Neural progenitor cell (in vitro differentiated cells): Measurements from ENCODE around the gene MCCC1. TPM values are rescaled to one million over a fixed set of nuclear protein-coding genes. Genes with fewer than 3 reads are reported as not detected.

ENCODE experiments used
- DNase-seq: peaks from one replicate; pipeline ENCODE4 v3.0.0-alpha.2; 2016; ENCODE audit warnings: low spot score
- H2AFZ ChIP-seq: fragments of 200-600 bp; sonication (generic); replicated peaks from 2 replicates; pipeline ENCODE4 v1.6.1; 2016; ENCODE audit warnings: antibody characterized with exemption
- H3F3A ChIP-seq: fragments of 200-600 bp; sonication (generic); 2 replicates; pipeline ENCODE4 v1.6.1; 2016; ENCODE audit warnings: antibody characterized with exemption, low read depth
- H3K27ac ChIP-seq: fragments of 200-600 bp; sonication (generic); 2 replicates; pipeline ENCODE4 v1.5.1; 2016; ENCODE audit warnings: mild to moderate bottlenecking
- H3K27me3 ChIP-seq: fragments of 200-600 bp; sonication (generic); 2 replicates; pipeline ENCODE4 v1.6.1; 2016; ENCODE audit warnings: mild to moderate bottlenecking, moderate library complexity
- H3K36me3 ChIP-seq: fragments of 200-600 bp; sonication (generic); 2 replicates; pipeline ENCODE4 v1.5.1; 2016
- H3K4me1 ChIP-seq: fragments of 200-600 bp; sonication (generic); 2 replicates; pipeline ENCODE4 v1.6.1; 2016; ENCODE audit warnings: mixed run types
- H3K4me2 ChIP-seq: fragments of 200-600 bp; sonication (generic); 2 replicates; pipeline ENCODE4 v1.6.1; 2016
- H3K4me3 ChIP-seq: fragments of 200-600 bp; sonication (generic); 2 replicates; pipeline ENCODE4 v1.5.1; 2016
- H3K79me2 ChIP-seq: fragments of 200-600 bp; sonication (generic); 2 replicates; pipeline ENCODE4 v1.6.1; 2016; ENCODE audit warnings: low read depth
- H3K9ac ChIP-seq: fragments of 200-600 bp; sonication (generic); 2 replicates; pipeline ENCODE4 v1.6.1; 2016
- H3K9me3 ChIP-seq: fragments of 200-600 bp; sonication (generic); 2 replicates; pipeline ENCODE4 v1.5.1; 2016; ENCODE audit warnings: low read depth
- H4K20me1 ChIP-seq: fragments of 200-600 bp; sonication (generic); 2 replicates; pipeline ENCODE4 v1.6.1; 2016; ENCODE audit warnings: low read depth
- H3K27ac Mint-ChIP-seq: 3 replicates; pipeline ENCODE4 v1.8.0; 2021; ENCODE audit warnings: mixed read lengths
- H3K27me3 Mint-ChIP-seq: 2 replicates; pipeline ENCODE4 v1.8.0; 2022; ENCODE audit warnings: low read depth, mild to moderate bottlenecking, inconsistent platforms, moderate library complexity, mixed read lengths; ENCODE audit not compliant: insufficient read depth
- H3K36me3 Mint-ChIP-seq: 3 replicates; pipeline ENCODE4 v1.8.0; 2021; ENCODE audit warnings: mixed read lengths
- H3K4me1 Mint-ChIP-seq: 3 replicates; pipeline ENCODE4 v1.8.0; 2021; ENCODE audit warnings: mixed read lengths
- H3K4me3 Mint-ChIP-seq: 3 replicates; pipeline ENCODE4 v1.8.0; 2021; ENCODE audit warnings: mild to moderate bottlenecking, moderate library complexity, mixed read lengths
- H3K9me3 Mint-ChIP-seq: 3 replicates; pipeline ENCODE4 v1.8.0; 2020; ENCODE audit warnings: mixed read lengths
- EZH2 ChIP-seq: fragments of 200-600 bp; sonication (generic); IDR thresholded peaks from 2 replicates; pipeline ENCODE4 v1.6.1; 2017; ENCODE audit warnings: antibody characterized with exemption, mild to moderate bottlenecking, moderate library complexity
- EZH2phosphoT487 ChIP-seq: fragments of 200-600 bp; sonication (generic); IDR thresholded peaks from 2 replicates; pipeline ENCODE4 v1.6.1; 2017; ENCODE audit warnings: antibody characterized with exemption
- total RNA-seq: library from RNA; depleted of rRNA; stranded (reverse); fragments of >200 nt; gene quantifications from 2 replicates; pipeline ENCODE4 v1.2.3, GENCODE V29; 2015; ENCODE audit warnings: low replicate concordance
- TF ChIP-seq, protein P1 (sequence below): fragments of 200-600 bp; sonication (generic); IDR thresholded peaks from 2 replicates; pipeline ENCODE4 v1.5.1; 2017; ENCODE audit warnings: antibody characterized with exemption, mild to moderate bottlenecking

The MCCC1 gene
- total RNA-seq, 1 donor from 2014 or later = 34.9 TPM

DNA sequence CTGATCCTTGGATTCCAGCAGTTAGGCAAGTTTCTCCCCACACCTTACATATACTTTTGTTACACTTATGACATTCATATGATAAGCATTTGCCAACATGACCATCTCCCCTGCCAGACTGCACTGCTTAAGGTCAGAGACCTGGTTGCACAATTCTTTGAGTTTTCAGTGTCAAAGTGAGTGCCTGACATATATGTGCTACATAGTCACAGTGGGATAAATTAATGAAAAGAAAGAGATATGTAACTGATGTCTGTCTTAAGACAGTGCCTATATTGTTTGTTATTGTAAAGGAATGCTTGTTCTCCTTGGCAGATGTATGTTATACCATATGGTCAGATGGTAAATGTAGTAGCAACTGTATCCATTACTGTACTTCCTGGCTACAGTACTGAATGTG, 115.4 kb downstream of the MCCC1 start:
- Mint-ChIP-seq H3K4me1 (peaks cover 5% of the 10 kb centered on the region), H3K27me3 (peaks cover 5% of the 10 kb centered on the region), H3K9me3 (no peaks in the 10 kb centered on the region), H3K27ac (no peak overlapping the region), H3K36me3 (no peaks in the 10 kb centered on the region), H3K4me3 (no peak overlapping the region)
- H3K27ac ChIP-seq = no peak overlapping the region
- no peak overlapping the region for H3K9ac ChIP-seq
- no peak overlapping the region for H3K4me2 ChIP-seq
- H3K79me2 ChIP-seq = peaks cover 10% of the 10 kb centered on the region
- TF ChIP-seq EZH2 (no peak), EZH2phosphoT487 (no peak)
- TF ChIP-seq, protein P1, sequence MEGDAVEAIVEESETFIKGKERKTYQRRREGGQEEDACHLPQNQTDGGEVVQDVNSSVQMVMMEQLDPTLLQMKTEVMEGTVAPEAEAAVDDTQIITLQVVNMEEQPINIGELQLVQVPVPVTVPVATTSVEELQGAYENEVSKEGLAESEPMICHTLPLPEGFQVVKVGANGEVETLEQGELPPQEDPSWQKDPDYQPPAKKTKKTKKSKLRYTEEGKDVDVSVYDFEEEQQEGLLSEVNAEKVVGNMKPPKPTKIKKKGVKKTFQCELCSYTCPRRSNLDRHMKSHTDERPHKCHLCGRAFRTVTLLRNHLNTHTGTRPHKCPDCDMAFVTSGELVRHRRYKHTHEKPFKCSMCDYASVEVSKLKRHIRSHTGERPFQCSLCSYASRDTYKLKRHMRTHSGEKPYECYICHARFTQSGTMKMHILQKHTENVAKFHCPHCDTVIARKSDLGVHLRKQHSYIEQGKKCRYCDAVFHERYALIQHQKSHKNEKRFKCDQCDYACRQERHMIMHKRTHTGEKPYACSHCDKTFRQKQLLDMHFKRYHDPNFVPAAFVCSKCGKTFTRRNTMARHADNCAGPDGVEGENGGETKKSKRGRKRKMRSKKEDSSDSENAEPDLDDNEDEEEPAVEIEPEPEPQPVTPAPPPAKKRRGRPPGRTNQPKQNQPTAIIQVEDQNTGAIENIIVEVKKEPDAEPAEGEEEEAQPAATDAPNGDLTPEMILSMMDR = no peak
- H3K27me3 ChIP-seq = no peaks in the 10 kb centered on the region
- no peaks in the 10 kb centered on the region for H3K9me3 ChIP-seq
- H3F3A ChIP-seq = peaks cover 18% of the 10 kb centered on the region
- peaks cover 3% of the 10 kb centered on the region for H3K4me1 ChIP-seq
- peaks cover 5% of the 10 kb centered on the region for H4K20me1 ChIP-seq
- no peaks in the 10 kb centered on the region for H3K36me3 ChIP-seq
- H3K4me3 ChIP-seq = no peak overlapping the region
- no peak for DNase-seq
- no peak overlapping the region for H2AFZ ChIP-seq

GRCh38 chr3:182981038-182981380, 118.3 kb downstream of the MCCC1 start:
- H3K79me2 ChIP-seq = peaks cover 38% of the 10 kb centered on the region
- Mint-ChIP-seq H3K4me3 (peak overlapping the region; percentile 90), H3K27me3 (peaks cover 5% of the 10 kb centered on the region), H3K27ac (peak overlapping the region; percentile 68), H3K36me3 (peaks cover 3% of the 10 kb centered on the region), H3K9me3 (no peaks in the 10 kb centered on the region), H3K4me1 (peaks cover 17% of the 10 kb centered on the region)
- peak overlapping the region; percentile 33 for H2AFZ ChIP-seq
- peak overlapping the region; percentile 71 for H3K4me2 ChIP-seq
- H3K9ac ChIP-seq = no peak overlapping the region
- no peaks in the 10 kb centered on the region for H3K9me3 ChIP-seq
- TF ChIP-seq, protein P1 = no peak
- no peak for TF ChIP-seq EZH2
- TF ChIP-seq EZH2phosphoT487 = no peak
- H3K4me3 ChIP-seq = peak overlapping the region; percentile 97
- peaks cover 18% of the 10 kb centered on the region for H3F3A ChIP-seq
- peak; percentile 9 for DNase-seq
- H4K20me1 ChIP-seq = peaks cover 32% of the 10 kb centered on the region
- H3K36me3 ChIP-seq = no peaks in the 10 kb centered on the region
- H3K27me3 ChIP-seq = no peaks in the 10 kb centered on the region
- no peak overlapping the region for H3K27ac ChIP-seq
- H3K4me1 ChIP-seq = peaks cover 12% of the 10 kb centered on the region

GRCh38 chr3:182980204-182981037, 118.9 kb downstream of the MCCC1 start, which contains the start of gene DCUN1D1:
DCUN1D1 (minus strand) TSS chr3:182980538; CDS start chr3:182980489, 49 bp downstream.
- Histone ChIP-seq H3K79me2 (peaks cover 44% of the 10 kb centered on the region), H3K27ac (no peak within 1 kb of the TSS), H4K20me1 (peaks cover 38% of the 10 kb centered on the region), H3K27me3 (no peaks in the 10 kb centered on the region), H3K9me3 (no peaks in the 10 kb centered on the region), H3K4me2 (peak within 1 kb of the TSS; percentile 95), H3K36me3 (no peaks in the 10 kb centered on the region), H2AFZ (peak within 1 kb of the TSS; percentile 67), H3K9ac (peak within 1 kb of the TSS; percentile 71), H3K4me1 (peaks cover 14% of the 10 kb centered on the region), H3K4me3 (peak within 1 kb of the TSS; percentile 97), H3F3A (peaks cover 18% of the 10 kb centered on the region)
- H3K27ac Mint-ChIP-seq = peak within 1 kb of the TSS; percentile 90
- DNase-seq = peak; percentile 95
- peaks cover 5% of the 10 kb centered on the region for H3K27me3 Mint-ChIP-seq
- H3K36me3 Mint-ChIP-seq = peaks cover 3% of the 10 kb centered on the region
- H3K4me3 Mint-ChIP-seq = peak within 1 kb of the TSS; percentile 98
- peaks cover 19% of the 10 kb centered on the region for H3K4me1 Mint-ChIP-seq
- no peaks in the 10 kb centered on the region for H3K9me3 Mint-ChIP-seq
- TF ChIP-seq, protein P1 = no peak
- TF ChIP-seq EZH2phosphoT487 (no peak), EZH2 (no peak)
